ENCODE results near the gene MEGF6. TPM values are rescaled to one million over a fixed set of nuclear protein-coding genes. Genes with fewer than 3 reads are reported as not detected.

MEGF6 gene
- total and polyA plus RNA-seq, 4 donors: 6.0 to 19.9 (median 15.3) TPM

DNA sequence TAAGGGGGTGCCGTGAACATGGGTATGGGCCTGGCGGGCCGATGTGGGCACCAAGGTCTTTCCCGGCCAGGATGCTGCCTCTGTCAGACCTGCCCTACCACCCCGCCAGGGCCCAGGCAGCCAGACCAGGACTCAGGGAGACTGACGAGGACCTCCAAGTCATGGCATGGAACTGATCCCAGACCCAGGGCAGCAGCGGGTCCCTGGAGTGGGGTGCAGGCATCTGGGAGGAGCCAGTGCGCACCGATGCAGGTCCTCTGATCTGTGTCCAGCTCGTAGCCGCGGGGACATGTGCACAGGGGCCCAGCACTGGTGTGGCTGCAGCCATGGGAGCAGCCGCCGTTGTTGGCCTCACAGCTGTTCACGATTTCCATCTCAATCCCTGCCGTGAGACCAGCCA lies 100.0 kb downstream of the MEGF6 start:
- Histone ChIP-seq H3K4me1 (ENCODE audit: control insufficient read depth, insufficient read depth, low read length) (peaks cover 13% of the 10 kb centered on the region), H3K27ac (ENCODE audit: low read depth, low read length) (no peak overlapping the region), H3K27me3 (ENCODE audit: control insufficient read depth, insufficient read depth, low read length) (no peaks in the 10 kb centered on the region), H3K9me3 (ENCODE audit: control insufficient read depth, insufficient read depth, low read length) (no peaks in the 10 kb centered on the region), H3K36me3 (ENCODE audit: control insufficient read depth, insufficient read depth, low read length) (peaks cover 36% of the 10 kb centered on the region), H3K4me3 (ENCODE audit: low read depth, low read length) (no peak overlapping the region)
- 95% methylated on average over 16 of the region's 16 CpGs for WGBS (ENCODE audit: insufficient coverage)
- no peak for DNase-seq (ENCODE audit: low read depth in 4 of 6, low spot score in 6 of 6)

- WGBS (ENCODE audit: insufficient coverage): 92% methylated on average over 12 of the region's 12 CpGs
- H3K4me3 ChIP-seq (ENCODE audit: low read depth, low read length): no peak overlapping the region
- H3K27me3 ChIP-seq (ENCODE audit: control insufficient read depth, insufficient read depth, low read length): no peaks in the 10 kb centered on the region
Measured at GRCh38 chr1:3510956-3511250, 100.4 kb downstream of the MEGF6 start.

DNA sequence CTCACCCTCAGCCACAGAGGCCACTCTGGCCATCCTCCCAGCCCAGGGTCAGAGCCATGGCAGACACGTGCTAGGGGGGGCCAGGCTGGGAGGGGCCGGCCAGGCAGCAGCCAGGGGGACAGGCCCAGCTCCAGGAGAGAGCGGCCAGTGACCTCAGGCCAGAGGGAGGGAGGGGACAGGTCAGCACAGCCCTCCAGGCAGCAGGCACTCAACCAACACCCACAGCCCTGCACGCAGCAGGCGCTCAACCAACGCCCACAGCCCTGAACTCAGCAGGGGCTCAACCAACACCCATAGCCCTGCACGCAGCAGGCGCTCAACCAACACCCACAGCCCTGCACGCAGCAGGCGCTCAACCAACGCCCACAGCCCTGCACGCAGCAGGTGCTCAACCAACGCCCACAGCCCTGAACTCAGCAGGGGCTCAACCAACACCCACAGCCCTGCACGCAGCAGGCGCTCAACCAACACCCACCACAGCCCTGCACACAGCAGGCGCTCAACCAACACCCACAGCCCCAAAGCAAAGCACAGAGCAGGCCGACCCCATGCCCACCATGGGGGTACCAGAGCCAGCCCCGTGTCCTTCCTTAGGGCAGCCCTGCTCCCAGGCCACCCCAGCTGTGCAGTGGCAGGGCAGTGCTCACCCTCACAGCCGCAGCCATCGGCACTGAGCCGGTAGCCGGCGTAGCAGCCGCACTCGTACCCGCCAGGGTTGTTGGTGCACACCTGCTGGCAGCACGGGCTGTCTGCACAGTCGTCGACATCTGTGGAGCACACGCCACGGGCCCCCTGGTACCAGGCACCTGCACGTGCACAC lies 101.0 kb downstream of the MEGF6 start:
- peaks cover 4% of the 10 kb centered on the region for H3K4me1 ChIP-seq (ENCODE audit: control insufficient read depth, insufficient read depth, low read length)
- H3K36me3 ChIP-seq (ENCODE audit: control insufficient read depth, insufficient read depth, low read length): peaks cover 39% of the 10 kb centered on the region
- H3K4me3 ChIP-seq (ENCODE audit: low read depth, low read length): no peak overlapping the region
- DNase-seq (ENCODE audit: low read depth in 4 of 6, low spot score in 6 of 6): no peak
- H3K27me3 ChIP-seq (ENCODE audit: control insufficient read depth, insufficient read depth, low read length): no peaks in the 10 kb centered on the region
- H3K27ac ChIP-seq (ENCODE audit: low read depth, low read length): no peak overlapping the region
- H3K9me3 ChIP-seq (ENCODE audit: control insufficient read depth, insufficient read depth, low read length): no peaks in the 10 kb centered on the region
- WGBS (ENCODE audit: insufficient coverage): 88% methylated on average over 24 of the region's 32 CpGs

More at GRCh38 chr1:3510956-3511250, 100.4 kb downstream of the MEGF6 start:
- Histone ChIP-seq H3K4me1 (ENCODE audit: control insufficient read depth, insufficient read depth, low read length) (peaks cover 9% of the 10 kb centered on the region), H3K9me3 (ENCODE audit: control insufficient read depth, insufficient read depth, low read length) (no peaks in the 10 kb centered on the region), H3K27ac (ENCODE audit: low read depth, low read length) (no peak overlapping the region), H3K36me3 (ENCODE audit: control insufficient read depth, insufficient read depth, low read length) (peaks cover 37% of the 10 kb centered on the region)
- no peak for DNase-seq (ENCODE audit: low read depth in 4 of 6, low spot score in 6 of 6)

DNA sequence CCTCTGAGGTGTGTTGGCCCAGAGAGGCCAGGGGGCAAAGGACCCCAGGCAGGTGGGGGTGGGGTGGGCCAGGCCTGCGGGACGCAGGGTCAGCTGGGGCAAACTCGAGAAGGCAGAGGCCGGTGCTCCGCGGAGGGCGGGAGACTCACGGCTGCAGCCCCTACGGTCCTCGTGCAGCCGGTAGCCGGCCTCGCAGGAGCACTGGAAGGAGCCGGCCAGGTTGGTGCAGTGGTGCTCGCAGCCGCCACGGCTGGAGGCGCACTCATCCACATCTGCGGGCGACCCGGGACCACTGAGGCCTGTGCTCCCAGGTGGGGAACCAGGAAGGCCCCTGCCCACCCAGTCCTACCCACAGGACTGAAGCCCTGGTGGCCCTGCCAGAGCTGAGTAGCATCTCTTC lies 101.6 kb downstream of the MEGF6 start:
- peaks cover 41% of the 10 kb centered on the region for H3K36me3 ChIP-seq (ENCODE audit: control insufficient read depth, insufficient read depth, low read length)
- no peak overlapping the region for H3K27ac ChIP-seq (ENCODE audit: low read depth, low read length)
- DNase-seq (ENCODE audit: low read depth in 4 of 6, low spot score in 6 of 6): no peak
- no peaks in the 10 kb centered on the region for H3K4me1 ChIP-seq (ENCODE audit: control insufficient read depth, insufficient read depth, low read length)
- 91% methylated on average over 21 of the region's 21 CpGs for WGBS (ENCODE audit: insufficient coverage)
- no peak overlapping the region for H3K4me3 ChIP-seq (ENCODE audit: low read depth, low read length)
- no peaks in the 10 kb centered on the region for H3K9me3 ChIP-seq (ENCODE audit: control insufficient read depth, insufficient read depth, low read length)
- no peaks in the 10 kb centered on the region for H3K27me3 ChIP-seq (ENCODE audit: control insufficient read depth, insufficient read depth, low read length)

DNA sequence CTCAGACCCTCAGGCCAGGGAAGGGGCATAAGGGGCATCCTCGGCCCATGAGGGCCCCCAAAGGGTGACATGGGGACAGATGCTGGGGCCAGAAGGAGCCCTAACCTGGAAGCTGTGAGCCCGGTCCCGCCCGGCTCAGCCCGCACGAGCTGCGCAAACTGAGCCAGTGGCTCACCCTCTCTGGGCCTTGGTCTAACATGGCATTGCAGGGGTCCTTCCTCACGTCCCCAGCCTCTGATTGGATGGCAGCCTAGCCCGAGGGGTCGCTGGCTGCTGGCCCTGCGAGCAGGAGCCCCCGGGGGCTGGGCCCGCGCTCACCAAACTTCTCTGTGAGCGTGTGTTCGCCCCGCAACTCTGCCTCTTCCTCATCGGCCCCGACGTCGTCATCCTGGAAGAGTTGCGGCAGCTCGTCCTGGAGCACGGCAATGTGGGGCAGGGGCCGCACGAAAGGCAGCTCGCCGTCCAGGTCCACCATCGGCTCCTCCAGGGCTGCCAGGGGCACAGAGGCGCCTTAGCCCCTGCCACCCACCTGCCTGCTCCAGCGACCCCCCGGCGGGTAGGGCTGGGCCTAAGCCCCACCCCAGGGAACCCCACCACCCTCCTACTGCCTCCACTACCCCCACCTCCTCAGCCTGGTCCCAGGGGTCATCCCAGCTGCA lies 102.4 kb downstream of the MEGF6 start:
- no peak overlapping the region for H3K4me3 ChIP-seq (ENCODE audit: low read depth, low read length)
- 93% methylated on average over 33 of the region's 33 CpGs for WGBS (ENCODE audit: insufficient coverage)

DNA sequence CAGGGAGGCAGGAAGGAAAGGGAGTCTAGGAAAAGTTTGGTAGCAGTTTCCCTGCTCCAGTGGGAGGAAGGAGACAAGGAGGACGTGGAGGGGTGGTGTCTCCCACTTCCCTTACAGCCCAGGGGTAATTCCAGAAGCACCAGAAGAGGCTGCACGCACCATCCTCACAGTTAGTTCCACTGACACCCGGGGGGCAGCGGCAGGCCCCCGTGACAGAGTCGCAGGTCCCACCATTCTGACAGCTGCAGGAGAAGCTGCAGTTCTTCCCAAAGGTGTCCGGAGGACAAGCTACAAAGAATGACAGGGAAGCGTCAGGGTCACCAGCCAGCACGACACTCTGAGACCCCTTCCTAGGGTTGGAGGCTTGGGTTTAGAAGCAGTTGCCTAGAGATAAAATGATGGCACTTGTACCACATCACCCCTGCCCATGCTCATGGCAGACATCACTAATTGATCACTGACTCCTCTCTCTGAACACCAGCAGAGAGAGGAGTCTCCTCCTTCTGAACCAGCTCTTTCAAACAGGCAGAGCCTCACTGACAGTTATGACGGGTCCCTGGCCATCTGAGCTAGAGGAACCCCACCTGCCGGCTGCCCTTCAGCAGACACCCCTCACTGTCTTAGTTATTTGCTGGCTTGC lies 103.6 kb downstream of the MEGF6 start:
- H3K4me1 ChIP-seq (ENCODE audit: control insufficient read depth, insufficient read depth, low read length): peaks cover 15% of the 10 kb centered on the region
- peaks cover 44% of the 10 kb centered on the region for H3K36me3 ChIP-seq (ENCODE audit: control insufficient read depth, insufficient read depth, low read length)
- H3K27ac ChIP-seq (ENCODE audit: low read depth, low read length): no peak overlapping the region
- no peaks in the 10 kb centered on the region for H3K9me3 ChIP-seq (ENCODE audit: control insufficient read depth, insufficient read depth, low read length)
- no peak for DNase-seq (ENCODE audit: low read depth in 4 of 6, low spot score in 6 of 6)
- no peaks in the 10 kb centered on the region for H3K27me3 ChIP-seq (ENCODE audit: control insufficient read depth, insufficient read depth, low read length)
- 86% methylated on average over 8 of the region's 11 CpGs for WGBS (ENCODE audit: insufficient coverage)
- no peak overlapping the region for H3K4me3 ChIP-seq (ENCODE audit: low read depth, low read length)

More for the DNA sequence above, 102.4 kb downstream of the MEGF6 start:
- Histone ChIP-seq H3K27ac (ENCODE audit: low read depth, low read length) (no peak overlapping the region), H3K36me3 (ENCODE audit: control insufficient read depth, insufficient read depth, low read length) (peaks cover 43% of the 10 kb centered on the region), H3K27me3 (ENCODE audit: control insufficient read depth, insufficient read depth, low read length) (no peaks in the 10 kb centered on the region), H3K9me3 (ENCODE audit: control insufficient read depth, insufficient read depth, low read length) (no peaks in the 10 kb centered on the region), H3K4me1 (ENCODE audit: control insufficient read depth, insufficient read depth, low read length) (peaks cover 8% of the 10 kb centered on the region)
- DNase-seq (ENCODE audit: low read depth in 4 of 6, low spot score in 6 of 6): no peak

DNA sequence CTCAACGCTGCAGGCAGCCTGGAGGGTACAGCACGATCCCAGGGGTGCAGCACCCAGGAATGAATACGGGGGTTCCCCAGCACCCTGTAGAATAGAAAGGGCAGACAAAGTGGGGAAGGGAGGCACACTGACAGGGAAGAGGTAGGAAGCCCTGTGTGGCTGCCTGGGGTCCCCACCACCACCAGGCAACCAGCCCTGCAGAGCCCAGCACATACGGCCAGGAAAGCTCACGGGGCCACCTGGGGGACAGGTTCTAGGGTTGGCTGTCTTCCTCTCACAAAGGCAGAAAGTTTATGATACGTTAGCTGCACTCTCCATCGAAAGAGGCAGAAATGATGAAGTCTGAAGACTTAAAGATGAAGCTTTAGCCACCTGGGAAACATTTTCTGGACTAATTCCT lies 104.4 kb downstream of the MEGF6 start:
- WGBS (ENCODE audit: insufficient coverage): 90% methylated on average over 7 of the region's 7 CpGs
- no peak for DNase-seq (ENCODE audit: low read depth in 4 of 6, low spot score in 6 of 6)
- peaks cover 50% of the 10 kb centered on the region for H3K36me3 ChIP-seq (ENCODE audit: control insufficient read depth, insufficient read depth, low read length)
- no peak overlapping the region for H3K27ac ChIP-seq (ENCODE audit: low read depth, low read length)
- no peak overlapping the region for H3K4me3 ChIP-seq (ENCODE audit: low read depth, low read length)
- no peaks in the 10 kb centered on the region for H3K27me3 ChIP-seq (ENCODE audit: control insufficient read depth, insufficient read depth, low read length)
- H3K9me3 ChIP-seq (ENCODE audit: control insufficient read depth, insufficient read depth, low read length): no peaks in the 10 kb centered on the region
- peaks cover 20% of the 10 kb centered on the region for H3K4me1 ChIP-seq (ENCODE audit: control insufficient read depth, insufficient read depth, low read length)

- H3K4me1 ChIP-seq (ENCODE audit: control insufficient read depth, insufficient read depth, low read length): peaks cover 20% of the 10 kb centered on the region
- H3K27ac ChIP-seq (ENCODE audit: low read depth, low read length): no peak overlapping the region
- H3K9me3 ChIP-seq (ENCODE audit: control insufficient read depth, insufficient read depth, low read length): no peaks in the 10 kb centered on the region
- DNase-seq (ENCODE audit: low read depth in 4 of 6, low spot score in 6 of 6): no peak
- WGBS (ENCODE audit: insufficient coverage): 94% methylated on average over 15 of the region's 15 CpGs
- H3K27me3 ChIP-seq (ENCODE audit: control insufficient read depth, insufficient read depth, low read length): no peaks in the 10 kb centered on the region
- H3K4me3 ChIP-seq (ENCODE audit: low read depth, low read length): no peak overlapping the region
- peaks cover 51% of the 10 kb centered on the region for H3K36me3 ChIP-seq (ENCODE audit: control insufficient read depth, insufficient read depth, low read length)
Measured at GRCh38 chr1:3506041-3506440, 105.3 kb downstream of the MEGF6 start.

GRCh38 chr1:3505161-3505560 lies 106.1 kb downstream of the MEGF6 start:
- Histone ChIP-seq H3K27me3 (ENCODE audit: control insufficient read depth, insufficient read depth, low read length) (no peaks in the 10 kb centered on the region), H3K27ac (ENCODE audit: low read depth, low read length) (no peak overlapping the region), H3K9me3 (ENCODE audit: control insufficient read depth, insufficient read depth, low read length) (no peaks in the 10 kb centered on the region), H3K36me3 (ENCODE audit: control insufficient read depth, insufficient read depth, low read length) (peaks cover 56% of the 10 kb centered on the region), H3K4me1 (ENCODE audit: control insufficient read depth, insufficient read depth, low read length) (peaks cover 20% of the 10 kb centered on the region), H3K4me3 (ENCODE audit: low read depth, low read length) (no peak overlapping the region)
- DNase-seq (ENCODE audit: low read depth in 4 of 6, low spot score in 6 of 6): no peak
- 81% methylated on average over 20 of the region's 20 CpGs for WGBS (ENCODE audit: insufficient coverage)
